ENCODE data around the gene TSPO. TPM values are rescaled to one million over a fixed set of nuclear protein-coding genes. Genes with fewer than 3 reads are reported as not detected.
A peak's percentile ranks its signal among the peaks of the same experiment; 100 is the strongest.

The TSPO gene
- total RNA-seq, 2 donors from 2014 or later = 266 to 426 TPM

- Histone ChIP-seq H3K4me3 (no peak overlapping the region), H3K27me3 (no peaks in the 10 kb centered on the region), H3K4me1 (peaks cover 10% of the 10 kb centered on the region), H3K36me3 (peaks cover 3% of the 10 kb centered on the region), H3K9me3 (no peaks in the 10 kb centered on the region), H3K27ac (no peak overlapping the region), H3K9ac (ENCODE audit: low read depth in 2 of 2, low read length in 2 of 2) (no peak overlapping the region)
- intact Hi-C loops (cut with DNase I) = no loop called here
- TF ChIP-seq CTCF (IDR thresholded peaks at IDR 0.05) = no peak
- DNase-seq = no peak
Observed at GRCh38 chr22:43131773-43132501, 19.4 kb upstream of the TSPO start.

GRCh38 chr22:43133401-43133800 lies 18.0 kb upstream of the TSPO start:
- H3K4me3 ChIP-seq = no peak overlapping the region
- no peak overlapping the region for H3K27ac ChIP-seq
- no peaks in the 10 kb centered on the region for H3K27me3 ChIP-seq
- DNase-seq = no peak
- no peak overlapping the region for H3K9ac ChIP-seq (ENCODE audit: low read depth in 2 of 2, low read length in 2 of 2)
- peaks cover 3% of the 10 kb centered on the region for H3K36me3 ChIP-seq
- H3K4me1 ChIP-seq = peaks cover 10% of the 10 kb centered on the region
- H3K9me3 ChIP-seq = no peaks in the 10 kb centered on the region
- intact Hi-C loops (cut with DNase I) = no loop called here
- no peak for TF ChIP-seq CTCF (IDR thresholded peaks at IDR 0.05)

- no peak overlapping the region for H3K27ac ChIP-seq
- no peaks in the 10 kb centered on the region for H3K9me3 ChIP-seq
- H3K9ac ChIP-seq (ENCODE audit: low read depth in 2 of 2, low read length in 2 of 2) = no peak overlapping the region
- H3K4me3 ChIP-seq = no peak overlapping the region
- TF ChIP-seq CTCF (IDR thresholded peaks at IDR 0.05) = no peak
- H3K4me1 ChIP-seq = peaks cover 3% of the 10 kb centered on the region
- no peaks in the 10 kb centered on the region for H3K27me3 ChIP-seq
- intact Hi-C loops (cut with DNase I) = no loop called here
- no peak for DNase-seq
- H3K36me3 ChIP-seq = peaks cover 3% of the 10 kb centered on the region
Observed at GRCh38 chr22:43134553-43134952, 16.8 kb upstream of the TSPO start.

- Histone ChIP-seq H3K9me3 (no peaks in the 10 kb centered on the region), H3K27me3 (no peaks in the 10 kb centered on the region), H3K27ac (no peak overlapping the region), H3K4me3 (no peak overlapping the region), H3K36me3 (peaks cover 3% of the 10 kb centered on the region), H3K9ac (ENCODE audit: low read depth in 2 of 2, low read length in 2 of 2) (no peak overlapping the region), H3K4me1 (no peaks in the 10 kb centered on the region)
- intact Hi-C loops (cut with DNase I) = no loop called here
- TF ChIP-seq CTCF (IDR thresholded peaks at IDR 0.05) = no peak
- DNase-seq = no peak
Observed at GRCh38 chr22:43135565-43135964, 15.8 kb upstream of the TSPO start.

GRCh38 chr22:43136255-43136654 lies 15.1 kb upstream of the TSPO start:
- no peak overlapping the region for H3K4me3 ChIP-seq
- TF ChIP-seq CTCF (IDR thresholded peaks at IDR 0.05) = peak; percentile 65
- no peak overlapping the region for H3K9ac ChIP-seq (ENCODE audit: low read depth in 2 of 2, low read length in 2 of 2)
- intact Hi-C loops (cut with DNase I) = no loop called here
- H3K9me3 ChIP-seq = no peaks in the 10 kb centered on the region
- H3K27me3 ChIP-seq = no peaks in the 10 kb centered on the region
- peaks cover 3% of the 10 kb centered on the region for H3K36me3 ChIP-seq
- DNase-seq = no peak
- H3K4me1 ChIP-seq = no peaks in the 10 kb centered on the region
- H3K27ac ChIP-seq = no peak overlapping the region

All from colonic mucosa (tissue), 4 donors.